ENCODE results near the gene NTPCR. TPM values are rescaled to one million over a fixed set of nuclear protein-coding genes. Genes with fewer than 3 reads are reported as not detected.

NTPCR gene
- total RNA-seq, 1 donor from 2014 or later, result 54.5 TPM

GRCh38 chr1:232944347-232944746 lies 6.1 kb upstream of the NTPCR start:
- H3K27me3 ChIP-seq (ENCODE audit: insufficient read depth, low read length), result no peaks in the 10 kb centered on the region
- Mint-ChIP-seq H3K36me3 (ENCODE audit: low read depth, unreplicated experiment) (no peaks in the 10 kb centered on the region), H3K4me3 (ENCODE audit: unreplicated experiment) (no peak overlapping the region), H3K27me3 (ENCODE audit: low read depth, unreplicated experiment) (no peaks in the 10 kb centered on the region), H3K27ac (ENCODE audit: unreplicated experiment) (no peak overlapping the region), H3K9me3 (ENCODE audit: unreplicated experiment) (peaks cover 2% of the 10 kb centered on the region), H3K4me1 (ENCODE audit: low read depth, unreplicated experiment) (no peaks in the 10 kb centered on the region)
- no peaks in the 10 kb centered on the region for H3K79me2 ChIP-seq (ENCODE audit: insufficient read depth, low read length)
- H3K9ac ChIP-seq (ENCODE audit: low read length), result no peak overlapping the region
- H3K36me3 ChIP-seq (ENCODE audit: insufficient read depth, low read length), result no peaks in the 10 kb centered on the region
- no peak for TF ChIP-seq CTCF (IDR thresholded peaks at IDR 0.05; ENCODE audit: insufficient read depth, low read depth, low read length)
- no peak for TF ChIP-seq EZH2 (IDR thresholded peaks at IDR 0.05; ENCODE audit: insufficient read depth, low read length)
- no peak overlapping the region for H3K4me3 ChIP-seq (ENCODE audit: insufficient read depth, low read depth, low read length)
- FAIRE-seq (no peak), DNase-seq (ENCODE audit: low read depth) (no peak)
- peaks cover under 1% of the 10 kb centered on the region for H3K4me1 ChIP-seq (ENCODE audit: insufficient read depth, low read length)
- peaks cover 3% of the 10 kb centered on the region for H3K9me3 ChIP-seq (ENCODE audit: insufficient read depth, low read depth, low read length)
- no peak overlapping the region for H2AFZ ChIP-seq (ENCODE audit: low read depth, low read length)
- no peaks in the 10 kb centered on the region for H4K20me1 ChIP-seq (ENCODE audit: insufficient read depth, low read length)
- no peak overlapping the region for H3K4me2 ChIP-seq (ENCODE audit: low read length)
- no peak overlapping the region for H3K27ac ChIP-seq (ENCODE audit: low read depth, low read length)

GRCh38 chr1:232949636-232950196 lies 695 bp upstream of the NTPCR start:
- peak overlapping the region; percentile 99 for H3K27ac Mint-ChIP-seq (ENCODE audit: unreplicated experiment)
- Histone ChIP-seq H3K4me1 (ENCODE audit: insufficient read depth, low read length) (peaks cover 19% of the 10 kb centered on the region), H3K9ac (ENCODE audit: low read length) (peak overlapping the region; percentile 84), H3K4me3 (ENCODE audit: insufficient read depth, low read depth, low read length) (peak overlapping the region; percentile 84), H3K4me2 (ENCODE audit: low read length) (peak overlapping the region; percentile 84), H3K27ac (ENCODE audit: low read depth, low read length) (peak overlapping the region; percentile 85), H4K20me1 (ENCODE audit: insufficient read depth, low read length) (no peaks in the 10 kb centered on the region), H3K36me3 (ENCODE audit: insufficient read depth, low read length) (no peaks in the 10 kb centered on the region), H3K79me2 (ENCODE audit: insufficient read depth, low read length) (peaks cover 20% of the 10 kb centered on the region), H2AFZ (ENCODE audit: low read depth, low read length) (peak overlapping the region; percentile 89), H3K27me3 (ENCODE audit: insufficient read depth, low read length) (no peaks in the 10 kb centered on the region), H3K9me3 (ENCODE audit: insufficient read depth, low read depth, low read length) (no peaks in the 10 kb centered on the region)
- peaks cover 2% of the 10 kb centered on the region for H3K9me3 Mint-ChIP-seq (ENCODE audit: unreplicated experiment)
- H3K4me3 Mint-ChIP-seq (ENCODE audit: unreplicated experiment), result peak overlapping the region; percentile 98
- DNase-seq (ENCODE audit: low read depth) (no peak), FAIRE-seq (no peak)
- peaks cover 29% of the 10 kb centered on the region for H3K4me1 Mint-ChIP-seq (ENCODE audit: low read depth, unreplicated experiment)
- H3K27me3 Mint-ChIP-seq (ENCODE audit: low read depth, unreplicated experiment), result no peaks in the 10 kb centered on the region
- TF ChIP-seq CTCF (IDR thresholded peaks at IDR 0.05; ENCODE audit: insufficient read depth, low read depth, low read length) (no peak), EZH2 (IDR thresholded peaks at IDR 0.05; ENCODE audit: insufficient read depth, low read length) (no peak)
- H3K36me3 Mint-ChIP-seq (ENCODE audit: low read depth, unreplicated experiment), result no peaks in the 10 kb centered on the region

GRCh38 chr1:232951180-232951579 lies 769 bp downstream of the NTPCR start:
- Histone ChIP-seq H3K9ac (ENCODE audit: low read length) (peak overlapping the region; percentile 84), H3K9me3 (ENCODE audit: insufficient read depth, low read depth, low read length) (no peaks in the 10 kb centered on the region), H3K36me3 (ENCODE audit: insufficient read depth, low read length) (no peaks in the 10 kb centered on the region), H3K4me1 (ENCODE audit: insufficient read depth, low read length) (peaks cover 23% of the 10 kb centered on the region), H2AFZ (ENCODE audit: low read depth, low read length) (peak overlapping the region; percentile 89), H3K4me3 (ENCODE audit: insufficient read depth, low read depth, low read length) (peak overlapping the region; percentile 84), H3K4me2 (ENCODE audit: low read length) (peak overlapping the region; percentile 84), H3K27ac (ENCODE audit: low read depth, low read length) (no peak overlapping the region), H4K20me1 (ENCODE audit: insufficient read depth, low read length) (no peaks in the 10 kb centered on the region), H3K27me3 (ENCODE audit: insufficient read depth, low read length) (no peaks in the 10 kb centered on the region), H3K79me2 (ENCODE audit: insufficient read depth, low read length) (peaks cover 29% of the 10 kb centered on the region)
- H3K27me3 Mint-ChIP-seq (ENCODE audit: low read depth, unreplicated experiment), result no peaks in the 10 kb centered on the region
- H3K9me3 Mint-ChIP-seq (ENCODE audit: unreplicated experiment), result peaks cover under 1% of the 10 kb centered on the region
- TF ChIP-seq CTCF (IDR thresholded peaks at IDR 0.05; ENCODE audit: insufficient read depth, low read depth, low read length) (no peak), EZH2 (IDR thresholded peaks at IDR 0.05; ENCODE audit: insufficient read depth, low read length) (no peak)
- FAIRE-seq (no peak), DNase-seq (ENCODE audit: low read depth) (no peak)
- peaks cover 43% of the 10 kb centered on the region for H3K4me1 Mint-ChIP-seq (ENCODE audit: low read depth, unreplicated experiment)
- peak overlapping the region; percentile 81 for H3K27ac Mint-ChIP-seq (ENCODE audit: unreplicated experiment)
- peaks cover 2% of the 10 kb centered on the region for H3K36me3 Mint-ChIP-seq (ENCODE audit: low read depth, unreplicated experiment)
- peak overlapping the region; percentile 98 for H3K4me3 Mint-ChIP-seq (ENCODE audit: unreplicated experiment)
